HEK293 (cell line): ENCODE data around the gene C19orf25.
A peak's percentile ranks its signal among the peaks of the same experiment; 100 is the strongest.

Source experiments
- CTCF ChIA-PET: fragments of 350-600 bp; formaldehyde crosslinking; extraction: SDS; loops from one replicate; lab custom pipeline; 2021; ENCODE audit warnings: antibody characterized with exemption; lab: Yijun Ruan, JAX
- POLR2A ChIA-PET: fragments of 300-600 bp; formaldehyde crosslinking; extraction: SDS; loops from one replicate; lab custom pipeline; 2020; ENCODE audit warnings: antibody characterized with exemption, inconsistent platforms; lab: Yijun Ruan, JAX
- H3K27ac ChIP-seq: fragments of 200-500 bp; sonication (Bioruptor generic); 2 replicates; pipeline ENCODE4 v1.5.1; 2014; ENCODE audit warnings: low read depth, low read length, control low read depth, inconsistent platforms; ENCODE audit errors: extremely low read depth
- H3K36me3 ChIP-seq, 2 experiments: fragments of 200-500 bp in 1 of 2; sonication (Bioruptor generic) in 1 of 2; 1 replicate in 1 of 2; 2 replicates in 1 of 2; pipeline ENCODE4 v1.5.1; 2014 to 2017; ENCODE audit warnings: inconsistent platforms in 2 of 2, low read length in 2 of 2; ENCODE audit not compliant: control insufficient read depth in 2 of 2, insufficient read depth in 1 of 2
- H3K4me1 ChIP-seq: fragments of 200-500 bp; sonication (Bioruptor generic); 2 replicates; pipeline ENCODE4 v1.5.1; 2014; ENCODE audit warnings: mild to moderate bottlenecking, low read length, inconsistent platforms; ENCODE audit not compliant: control insufficient read depth, insufficient read depth
- H3K4me3 ChIP-seq: 2 replicates; pipeline ENCODE4 v1.5.1; 2011; ENCODE audit warnings: low read depth, mild to moderate bottlenecking, control low read depth, low read length, moderate library complexity
- H3K9me3 ChIP-seq: fragments of 200-500 bp; sonication (Bioruptor generic); 2 replicates; pipeline ENCODE4 v1.5.1; 2014; ENCODE audit warnings: low read depth, low read length, inconsistent platforms; ENCODE audit not compliant: control insufficient read depth, insufficient read depth
- HOXA7 ChIP-seq: sonication (generic); formaldehyde crosslinking; IDR thresholded peaks from 2 replicates; pipeline ENCODE4 v1.8.1; 2022; ENCODE audit warnings: missing genetic modification reagents, borderline replicate concordance
- MYNN ChIP-seq: fragments of 450-650 bp; formaldehyde crosslinking; IDR thresholded peaks from 2 replicates; pipeline ENCODE4 v1.5.1; 2016; ENCODE audit warnings: missing biosample characterization, missing genetic modification characterization, borderline replicate concordance
- MZF1 ChIP-seq: fragments of 450-650 bp; formaldehyde crosslinking; IDR thresholded peaks from 2 replicates; pipeline ENCODE4 v1.5.1; 2017; ENCODE audit warnings: missing biosample characterization, missing genetic modification characterization, borderline replicate concordance
- RBAK ChIP-seq: fragments of 450-650 bp; formaldehyde crosslinking; IDR thresholded peaks from 2 replicates; pipeline ENCODE4 v1.5.1; 2016; ENCODE audit warnings: missing biosample characterization, missing genetic modification characterization
- SCRT1 ChIP-seq: fragments of 450-650 bp; formaldehyde crosslinking; IDR thresholded peaks from 2 replicates; pipeline ENCODE4 v1.5.1; 2016; ENCODE audit warnings: missing biosample characterization, missing genetic modification characterization, borderline replicate concordance
- SCRT2 ChIP-seq: fragments of 450-650 bp; formaldehyde crosslinking; IDR thresholded peaks from 2 replicates; pipeline ENCODE4 v1.5.1; 2016; ENCODE audit warnings: missing biosample characterization, missing genetic modification characterization
- YY1 ChIP-seq: fragments of 450-650 bp; formaldehyde crosslinking; IDR thresholded peaks from 2 replicates; pipeline ENCODE4 v1.5.1; 2018; ENCODE audit warnings: missing biosample characterization, missing genetic modification characterization
- ZBTB17 ChIP-seq: fragments of 450-650 bp; formaldehyde crosslinking; IDR thresholded peaks from 2 replicates; pipeline ENCODE4 v1.5.1; 2016; ENCODE audit warnings: missing biosample characterization, missing genetic modification characterization
- ZBTB21 ChIP-seq: fragments of 450-650 bp; formaldehyde crosslinking; IDR thresholded peaks from 2 replicates; pipeline ENCODE4 v1.5.1; 2017; ENCODE audit warnings: missing biosample characterization, missing genetic modification characterization
- ZBTB48 ChIP-seq: fragments of 450-650 bp; formaldehyde crosslinking; IDR thresholded peaks from 2 replicates; pipeline ENCODE4 v1.5.1; 2016; ENCODE audit warnings: missing biosample characterization, missing genetic modification characterization
- ZFP69B ChIP-seq: fragments of 450-650 bp; formaldehyde crosslinking; IDR thresholded peaks from 2 replicates; pipeline ENCODE4 v1.5.1; 2016; ENCODE audit warnings: missing biosample characterization, missing genetic modification characterization
- ZNF140 ChIP-seq: fragments of 450-650 bp; formaldehyde crosslinking; IDR thresholded peaks from 2 replicates; pipeline ENCODE4 v1.5.1; 2016; ENCODE audit warnings: missing biosample characterization, missing genetic modification characterization
- ZNF16 ChIP-seq: fragments of 450-650 bp; formaldehyde crosslinking; IDR thresholded peaks from 2 replicates; pipeline ENCODE4 v1.5.1; 2016; ENCODE audit warnings: low read depth, missing biosample characterization, missing genetic modification characterization
- ZNF174 ChIP-seq: fragments of 450-650 bp; formaldehyde crosslinking; IDR thresholded peaks from 2 replicates; pipeline ENCODE4 v1.5.0; 2017; ENCODE audit warnings: missing biosample characterization, mild to moderate bottlenecking, missing genetic modification characterization
- ZNF302 ChIP-seq: fragments of 450-650 bp; formaldehyde crosslinking; IDR thresholded peaks from 2 replicates; pipeline ENCODE4 v1.5.1; 2016; ENCODE audit warnings: missing biosample characterization, missing genetic modification characterization, low read depth
- ZNF341 ChIP-seq: fragments of 450-650 bp; formaldehyde crosslinking; IDR thresholded peaks from 2 replicates; pipeline ENCODE4; 2016; ENCODE audit warnings: low read depth, missing biosample characterization, missing genetic modification characterization
- ZNF350 ChIP-seq: fragments of 450-650 bp; formaldehyde crosslinking; IDR thresholded peaks from 2 replicates; pipeline ENCODE4 v1.5.0; 2017; ENCODE audit warnings: missing biosample characterization, mild to moderate bottlenecking, missing genetic modification characterization
- ZNF449 ChIP-seq: fragments of 450-650 bp; formaldehyde crosslinking; IDR thresholded peaks from 2 replicates; pipeline ENCODE4 v1.5.1; 2017; ENCODE audit warnings: missing biosample characterization, mild to moderate bottlenecking, missing genetic modification characterization, moderate library complexity
- ZNF629 ChIP-seq: fragments of 450-650 bp; formaldehyde crosslinking; IDR thresholded peaks from 2 replicates; pipeline ENCODE4 v1.5.1; 2017; ENCODE audit warnings: missing biosample characterization, missing genetic modification characterization
- ZNF692 ChIP-seq: fragments of 450-650 bp; formaldehyde crosslinking; IDR thresholded peaks from 2 replicates; pipeline ENCODE4 v1.5.1; 2016; ENCODE audit warnings: missing biosample characterization, missing genetic modification characterization
- ZNF768 ChIP-seq: fragments of 450-650 bp; formaldehyde crosslinking; IDR thresholded peaks from 2 replicates; pipeline ENCODE4 v1.5.1; 2018; ENCODE audit warnings: missing biosample characterization, mild to moderate bottlenecking, missing genetic modification characterization
- ZNF830 ChIP-seq: fragments of 450-650 bp; IDR thresholded peaks from 2 replicates; pipeline ENCODE4 v1.5.0; 2018; ENCODE audit warnings: missing biosample characterization, missing genetic modification characterization, low read depth, mild to moderate bottlenecking, moderate library complexity
- ZXDB ChIP-seq: fragments of 450-650 bp; formaldehyde crosslinking; IDR thresholded peaks from 2 replicates; pipeline ENCODE4 v1.5.1; 2016; ENCODE audit warnings: missing biosample characterization, missing genetic modification characterization
- TF ChIP-seq, protein P1 (sequence below): fragments of 450-650 bp; formaldehyde crosslinking; IDR thresholded peaks from 2 replicates; pipeline ENCODE4 v1.5.1; 2016; ENCODE audit warnings: missing biosample characterization, missing genetic modification characterization
- TF ChIP-seq, protein P2 (sequence below): fragments of 450-650 bp; formaldehyde crosslinking; IDR thresholded peaks from 2 replicates; pipeline ENCODE4 v1.5.1; 2017; ENCODE audit warnings: missing biosample characterization, missing genetic modification characterization
- TF ChIP-seq, protein P3 (sequence below): fragments of 450-650 bp; formaldehyde crosslinking; IDR thresholded peaks from 2 replicates; pipeline ENCODE4 v1.5.1; 2017; ENCODE audit warnings: missing biosample characterization, missing genetic modification characterization

The C19orf25 gene

GRCh38 chr19:1507763-1508506, 28.9 kb upstream of the C19orf25 start (continued):
- no peak for TF ChIP-seq MYNN (tag by site-specific recombination)
- TF ChIP-seq ZBTB21 (tag by site-specific recombination), result no peak; the same call in 1 of the 2 replicates
- no peak for TF ChIP-seq ZNF350 (tag by site-specific recombination)
- TF ChIP-seq MZF1, result no peak
- TF ChIP-seq YY1 (tag by site-specific recombination), result no peak
- TF ChIP-seq ZNF16 (tag by site-specific recombination), result no peak
- TF ChIP-seq HOXA7, result no peak
- peak; percentile 76 for TF ChIP-seq ZNF449 (tag by site-specific recombination)
- TF ChIP-seq, protein P1, sequence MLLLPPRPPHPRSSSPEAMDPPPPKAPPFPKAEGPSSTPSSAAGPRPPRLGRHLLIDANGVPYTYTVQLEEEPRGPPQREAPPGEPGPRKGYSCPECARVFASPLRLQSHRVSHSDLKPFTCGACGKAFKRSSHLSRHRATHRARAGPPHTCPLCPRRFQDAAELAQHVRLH (tag by site-specific recombination), result no peak
- TF ChIP-seq RBAK (tag by site-specific recombination), result no peak
- TF ChIP-seq, protein P2, sequence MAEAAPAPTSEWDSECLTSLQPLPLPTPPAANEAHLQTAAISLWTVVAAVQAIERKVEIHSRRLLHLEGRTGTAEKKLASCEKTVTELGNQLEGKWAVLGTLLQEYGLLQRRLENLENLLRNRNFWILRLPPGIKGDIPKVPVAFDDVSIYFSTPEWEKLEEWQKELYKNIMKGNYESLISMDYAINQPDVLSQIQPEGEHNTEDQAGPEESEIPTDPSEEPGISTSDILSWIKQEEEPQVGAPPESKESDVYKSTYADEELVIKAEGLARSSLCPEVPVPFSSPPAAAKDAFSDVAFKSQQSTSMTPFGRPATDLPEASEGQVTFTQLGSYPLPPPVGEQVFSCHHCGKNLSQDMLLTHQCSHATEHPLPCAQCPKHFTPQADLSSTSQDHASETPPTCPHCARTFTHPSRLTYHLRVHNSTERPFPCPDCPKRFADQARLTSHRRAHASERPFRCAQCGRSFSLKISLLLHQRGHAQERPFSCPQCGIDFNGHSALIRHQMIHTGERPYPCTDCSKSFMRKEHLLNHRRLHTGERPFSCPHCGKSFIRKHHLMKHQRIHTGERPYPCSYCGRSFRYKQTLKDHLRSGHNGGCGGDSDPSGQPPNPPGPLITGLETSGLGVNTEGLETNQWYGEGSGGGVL, result no peak
- TF ChIP-seq ZNF341 (tag by site-specific recombination), result no peak; the same call in 1 of the 2 replicates
- no peak for TF ChIP-seq ZNF140
- peak; percentile 55; the same call in 1 of the 2 replicates for TF ChIP-seq ZXDB (tag by site-specific recombination)

DNA sequence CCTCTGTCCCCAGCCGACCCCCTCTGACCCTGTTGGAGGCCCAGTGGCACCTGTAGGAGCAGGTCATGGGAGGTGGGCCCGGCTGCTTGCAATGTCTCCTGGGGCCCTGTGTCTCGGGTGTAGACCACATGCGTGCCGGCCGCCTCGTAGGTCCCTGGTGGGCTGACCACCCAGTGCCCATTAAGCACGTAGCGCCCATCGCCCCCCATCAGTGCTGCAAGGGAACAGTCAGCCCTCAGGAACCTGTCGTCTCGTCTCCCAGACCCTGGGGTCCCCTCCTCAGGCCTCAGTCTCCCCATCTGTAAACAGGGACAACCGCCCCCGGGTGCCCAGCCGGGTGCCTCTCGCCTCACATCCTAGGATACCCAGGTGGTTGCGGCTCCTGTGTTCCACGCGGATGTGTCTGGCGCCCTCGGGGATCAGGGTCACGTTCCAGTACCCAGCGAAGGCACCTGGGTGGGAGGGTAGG, 28.2 kb upstream of the C19orf25 start:
- Histone ChIP-seq H3K4me1 (peaks cover 3% of the 10 kb centered on the region; the same call in 1 of the 2 replicates), H3K27ac (no peak overlapping the region), H3K36me3 (no peaks in the 10 kb centered on the region)
- CTCF ChIA-PET, result no interaction called here
- no peak for TF ChIP-seq ZBTB17 (tag by site-specific recombination)
- TF ChIP-seq ZNF692 (tag by site-specific recombination), result 0 out of 2 replicates have a peak, but pooled peaks have one; percentile 16
- no peak for TF ChIP-seq ZNF629 (tag by site-specific recombination)
- 0 out of 2 replicates have a peak, but pooled peaks have one; percentile 36 for TF ChIP-seq SCRT1
- TF ChIP-seq ZNF830 (tag by site-specific recombination), result no peak
- no peak for TF ChIP-seq ZBTB48 (tag by site-specific recombination)
- TF ChIP-seq, protein P3, sequence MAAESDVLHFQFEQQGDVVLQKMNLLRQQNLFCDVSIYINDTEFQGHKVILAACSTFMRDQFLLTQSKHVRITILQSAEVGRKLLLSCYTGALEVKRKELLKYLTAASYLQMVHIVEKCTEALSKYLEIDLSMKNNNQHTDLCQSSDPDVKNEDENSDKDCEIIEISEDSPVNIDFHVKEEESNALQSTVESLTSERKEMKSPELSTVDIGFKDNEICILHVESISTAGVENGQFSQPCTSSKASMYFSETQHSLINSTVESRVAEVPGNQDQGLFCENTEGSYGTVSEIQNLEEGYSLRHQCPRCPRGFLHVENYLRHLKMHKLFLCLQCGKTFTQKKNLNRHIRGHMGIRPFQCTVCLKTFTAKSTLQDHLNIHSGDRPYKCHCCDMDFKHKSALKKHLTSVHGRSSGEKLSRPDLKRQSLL (tag by site-specific recombination), result no peak
- TF ChIP-seq ZNF174 (tag by site-specific recombination), result no peak
- peak; percentile 56 for TF ChIP-seq ZFP69B (tag by site-specific recombination)
- TF ChIP-seq SCRT2, result peak; percentile 61
- no peak for TF ChIP-seq ZNF768 (tag by site-specific recombination)
- no peak for TF ChIP-seq ZNF302
- TF ChIP-seq, all 188 proteins: peak for 4
- POLR2A ChIA-PET, result interaction anchor here (1.6 kb wide), 1 partner anchor 16 kb away, joined by 3 read pairs; the partner anchor contains the start of gene REEP6
- H3K4me3 ChIP-seq, result no peak overlapping the region
- H3K9me3 ChIP-seq, result no peaks in the 10 kb centered on the region
